Loucy (cell line): ENCODE measurements around the gene ORC2.

Experiments used
- H2AFZ ChIP-seq: fragments of 200-600 bp; sonication (generic); 2 replicates; pipeline ENCODE4 v1.6.0; 2016; ENCODE audit warnings: antibody characterized with exemption, mild to moderate bottlenecking, low read length, moderate library complexity
- H3F3A ChIP-seq: fragments of 200-600 bp; 2 replicates; pipeline ENCODE4 v1.6.0; 2016; ENCODE audit warnings: antibody characterized with exemption, low read depth, mild to moderate bottlenecking
- H3K27me3 ChIP-seq: fragments of 200-600 bp; sonication (generic); 2 replicates; pipeline ENCODE4 v1.6.1; 2014; ENCODE audit warnings: low read length, mild to moderate bottlenecking; ENCODE audit not compliant: insufficient read depth, poor library complexity, severe bottlenecking
- H3K36me3 ChIP-seq: fragments of 200-600 bp; sonication (generic); 2 replicates; pipeline ENCODE4 v1.6.1; 2016; ENCODE audit warnings: low read length; ENCODE audit not compliant: insufficient read depth
- H3K4me1 ChIP-seq: fragments of 200-600 bp; sonication (generic); 2 replicates; pipeline ENCODE4 v1.5.1; 2014; ENCODE audit warnings: low read length, mild to moderate bottlenecking; ENCODE audit not compliant: insufficient read depth, poor library complexity, severe bottlenecking
- H3K4me2 ChIP-seq: fragments of 200-600 bp; sonication (generic); 2 replicates; pipeline ENCODE4 v1.6.0; 2014; ENCODE audit warnings: antibody characterized with exemption, low read length, low read depth, mild to moderate bottlenecking; ENCODE audit not compliant: poor library complexity, severe bottlenecking
- H3K4me3 ChIP-seq: fragments of 200-600 bp; sonication (generic); 2 replicates; pipeline ENCODE4 v1.5.1; 2014; ENCODE audit warnings: low read length, mild to moderate bottlenecking, mixed read lengths; ENCODE audit not compliant: poor library complexity, severe bottlenecking
- H3K79me2 ChIP-seq: fragments of 200-600 bp; sonication (generic); 2 replicates; pipeline ENCODE4 v1.6.1; 2014; ENCODE audit warnings: low read length; ENCODE audit not compliant: insufficient read depth
- H3K9ac ChIP-seq: fragments of 200-600 bp; sonication (generic); 2 replicates; pipeline ENCODE4 v1.6.0; 2014; ENCODE audit warnings: mild to moderate bottlenecking, low read depth, low read length, moderate library complexity; ENCODE audit not compliant: poor library complexity, severe bottlenecking
- H3K9me2 ChIP-seq: fragments of 200-600 bp; sonication (generic); replicated peaks from 2 replicates; pipeline ENCODE4 v1.6.1; 2016; ENCODE audit warnings: low read depth, low read length, mixed read lengths
- H3K9me3 ChIP-seq: fragments of 200-600 bp; sonication (generic); 2 replicates; pipeline ENCODE4 v1.6.1; 2014; ENCODE audit warnings: mild to moderate bottlenecking, antibody characterized with exemption, low read length, low read depth; ENCODE audit not compliant: insufficient read depth
- H4K20me1 ChIP-seq: fragments of 200-600 bp; sonication (generic); 2 replicates; pipeline ENCODE4 v1.6.0; 2014; ENCODE audit warnings: antibody characterized with exemption, low read length, mild to moderate bottlenecking; ENCODE audit not compliant: insufficient read depth, poor library complexity, severe bottlenecking
- EZH2phosphoT487 ChIP-seq: fragments of 200-600 bp; IDR thresholded peaks from 2 replicates; pipeline ENCODE4 v1.6.1; 2018; ENCODE audit warnings: antibody characterized with exemption, mild to moderate bottlenecking, moderate library complexity, borderline replicate concordance
- TF ChIP-seq, protein P1 (sequence below): fragments of 200-600 bp; sonication (generic); conservative IDR thresholded peaks from 2 replicates; pipeline ENCODE4 v1.5.1; 2014; ENCODE audit warnings: mild to moderate bottlenecking, antibody characterized with exemption, low read length

Gene ORC2

DNA sequence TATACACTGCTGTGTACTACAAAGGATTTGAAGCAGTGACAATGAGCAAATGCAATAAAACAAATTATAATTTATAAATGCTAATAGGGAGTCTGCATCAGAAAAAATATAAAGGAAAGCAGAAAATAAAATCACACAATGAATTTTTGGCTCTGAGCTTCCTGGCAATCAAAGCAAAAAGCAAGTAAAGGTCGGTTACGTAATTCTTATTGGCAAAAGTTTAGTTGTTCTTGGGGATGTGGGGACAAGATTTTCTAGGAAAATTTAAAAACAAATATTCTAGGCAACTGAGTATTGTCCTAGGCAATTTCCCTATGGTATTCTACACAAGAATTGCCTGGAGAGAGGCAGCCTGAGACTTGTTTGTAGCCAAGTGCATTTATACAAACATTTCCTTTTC is 1.8 kb downstream of the ORC2 start:
- Histone ChIP-seq H3K4me1 (peaks cover 67% of the 10 kb centered on the region), H3K36me3 (peaks cover 7% of the 10 kb centered on the region; the same call in 1 of the 2 replicates), H3K79me2 (peaks cover 76% of the 10 kb centered on the region), H3K9ac (peak overlapping the region; percentile 91), H3K4me3 (peak overlapping the region; percentile 88), H4K20me1 (peaks cover 48% of the 10 kb centered on the region), H3F3A (0 out of 2 replicates have a peak, but pooled peaks cover 4% of the 10 kb centered on the region), H3K4me2 (peak overlapping the region; percentile 90), H3K9me2 (no peaks in the 10 kb centered on the region), H3K9me3 (no peaks in the 10 kb centered on the region), H3K27me3 (no peaks in the 10 kb centered on the region), H2AFZ (no peak overlapping the region)
- TF ChIP-seq, protein P1, sequence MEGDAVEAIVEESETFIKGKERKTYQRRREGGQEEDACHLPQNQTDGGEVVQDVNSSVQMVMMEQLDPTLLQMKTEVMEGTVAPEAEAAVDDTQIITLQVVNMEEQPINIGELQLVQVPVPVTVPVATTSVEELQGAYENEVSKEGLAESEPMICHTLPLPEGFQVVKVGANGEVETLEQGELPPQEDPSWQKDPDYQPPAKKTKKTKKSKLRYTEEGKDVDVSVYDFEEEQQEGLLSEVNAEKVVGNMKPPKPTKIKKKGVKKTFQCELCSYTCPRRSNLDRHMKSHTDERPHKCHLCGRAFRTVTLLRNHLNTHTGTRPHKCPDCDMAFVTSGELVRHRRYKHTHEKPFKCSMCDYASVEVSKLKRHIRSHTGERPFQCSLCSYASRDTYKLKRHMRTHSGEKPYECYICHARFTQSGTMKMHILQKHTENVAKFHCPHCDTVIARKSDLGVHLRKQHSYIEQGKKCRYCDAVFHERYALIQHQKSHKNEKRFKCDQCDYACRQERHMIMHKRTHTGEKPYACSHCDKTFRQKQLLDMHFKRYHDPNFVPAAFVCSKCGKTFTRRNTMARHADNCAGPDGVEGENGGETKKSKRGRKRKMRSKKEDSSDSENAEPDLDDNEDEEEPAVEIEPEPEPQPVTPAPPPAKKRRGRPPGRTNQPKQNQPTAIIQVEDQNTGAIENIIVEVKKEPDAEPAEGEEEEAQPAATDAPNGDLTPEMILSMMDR: no peak
- TF ChIP-seq EZH2phosphoT487: no peak

- Histone ChIP-seq H3K4me1 (no peaks in the 10 kb centered on the region), H2AFZ (no peak overlapping the region), H3K27me3 (no peaks in the 10 kb centered on the region), H3K4me2 (no peak overlapping the region), H3K9me3 (no peaks in the 10 kb centered on the region), H3K9ac (no peak overlapping the region), H4K20me1 (no peaks in the 10 kb centered on the region), H3K36me3 (peaks cover 35% of the 10 kb centered on the region; the same call in 1 of the 2 replicates), H3K4me3 (no peak overlapping the region), H3K9me2 (no peaks in the 10 kb centered on the region), H3K79me2 (no peaks in the 10 kb centered on the region), H3F3A (no peaks in the 10 kb centered on the region)
- TF ChIP-seq EZH2phosphoT487: no peak
- TF ChIP-seq, protein P1: no peak
Observed at GRCh38 chr2:200950378-200950777, 13.1 kb downstream of the ORC2 start.

DNA sequence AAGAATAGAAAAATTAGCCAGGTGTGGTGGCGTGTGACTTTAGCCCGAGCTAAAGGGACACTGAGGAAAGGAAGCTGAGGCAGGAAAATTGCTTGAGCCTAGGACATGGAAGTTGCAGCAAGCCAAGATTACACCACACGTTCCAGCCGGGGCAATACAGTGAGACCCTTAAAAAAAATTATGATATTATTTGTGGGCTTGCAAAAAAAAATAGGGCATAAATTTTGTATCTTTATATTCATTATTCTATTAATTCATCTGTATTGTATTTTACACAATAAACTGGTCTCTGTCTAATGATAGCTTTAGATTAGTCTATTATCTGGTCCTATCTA is 18.1 kb downstream of the ORC2 start:
- no peak overlapping the region for H3K4me2 ChIP-seq

More for the DNA sequence above, 18.1 kb downstream of the ORC2 start:
- Histone ChIP-seq H3K27me3 (no peaks in the 10 kb centered on the region), H3F3A (no peaks in the 10 kb centered on the region; the same call in 1 of the 2 replicates), H3K79me2 (no peaks in the 10 kb centered on the region), H3K9me3 (no peaks in the 10 kb centered on the region), H3K4me3 (no peak overlapping the region), H3K36me3 (peaks cover 30% of the 10 kb centered on the region), H4K20me1 (no peaks in the 10 kb centered on the region), H2AFZ (no peak overlapping the region), H3K4me1 (no peaks in the 10 kb centered on the region), H3K9ac (no peak overlapping the region), H3K9me2 (no peaks in the 10 kb centered on the region)
- TF ChIP-seq, protein P1: no peak
- no peak for TF ChIP-seq EZH2phosphoT487
